GM12878 (cell line): Measurements from ENCODE around the gene ARR3.

Experiments used
- FOXK2 ChIP-seq: fragments of 450-650 bp; IDR thresholded peaks from 2 replicates; pipeline ENCODE4 v1.6.1; 2017; ENCODE audit warnings: mild to moderate bottlenecking, moderate library complexity
- HDAC2 ChIP-seq: fragments of 200-600 bp; sonication (generic); IDR thresholded peaks from 2 replicates; pipeline ENCODE4 v1.6.1; 2017
- RCOR1 ChIP-seq: conservative IDR thresholded peaks from 2 replicates; pipeline ENCODE4 v1.6.1; 2012; ENCODE audit warnings: low read depth, low read length, improper control_type of control experiment
- TF ChIP-seq, protein P1 (sequence below): fragments of 450-650 bp; IDR thresholded peaks from 2 replicates; pipeline ENCODE4 v1.6.1; 2016; ENCODE audit warnings: mild to moderate bottlenecking

DNA sequence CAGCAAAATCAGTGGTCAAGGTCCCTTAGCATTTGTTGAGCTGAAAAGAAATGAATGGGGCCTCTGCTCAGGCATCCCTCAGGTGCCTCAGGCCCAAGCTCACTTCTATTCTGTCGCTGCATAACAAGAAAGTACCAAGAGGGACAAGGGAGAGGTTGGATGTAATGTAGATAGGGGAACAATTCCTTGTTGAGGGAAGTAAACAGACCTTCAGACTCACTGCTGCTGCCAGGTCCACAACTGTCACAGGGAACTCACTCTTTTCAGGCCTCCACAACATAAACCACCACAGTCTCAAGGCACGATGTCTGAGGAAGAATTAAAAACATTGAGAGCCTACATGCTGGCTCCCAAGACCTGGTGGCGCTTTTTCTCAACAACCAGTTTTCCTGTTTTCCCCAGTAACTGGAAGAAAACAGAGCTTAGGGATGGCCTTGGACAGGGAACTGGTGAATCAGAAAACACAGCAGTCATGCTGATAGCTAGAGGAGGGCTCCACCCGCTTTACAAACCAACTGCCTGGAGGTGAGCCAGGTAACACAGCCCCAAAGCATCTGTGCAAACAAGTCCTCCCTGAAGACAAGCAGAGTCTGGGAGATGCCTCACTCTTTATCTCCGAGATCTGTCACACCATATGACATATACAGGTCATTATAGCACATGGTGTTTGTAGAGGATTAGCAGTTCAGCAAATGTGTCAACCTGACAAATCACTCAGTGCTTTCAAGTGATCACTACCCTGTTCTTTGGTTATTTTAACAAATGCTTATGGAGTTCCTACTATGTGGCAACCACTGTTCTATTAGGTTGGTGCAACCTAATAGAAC, 48.0 kb upstream of the ARR3 start:
- no peak for TF ChIP-seq HDAC2
- no peak for TF ChIP-seq RCOR1
- no peak for TF ChIP-seq FOXK2
- TF ChIP-seq, protein P1, sequence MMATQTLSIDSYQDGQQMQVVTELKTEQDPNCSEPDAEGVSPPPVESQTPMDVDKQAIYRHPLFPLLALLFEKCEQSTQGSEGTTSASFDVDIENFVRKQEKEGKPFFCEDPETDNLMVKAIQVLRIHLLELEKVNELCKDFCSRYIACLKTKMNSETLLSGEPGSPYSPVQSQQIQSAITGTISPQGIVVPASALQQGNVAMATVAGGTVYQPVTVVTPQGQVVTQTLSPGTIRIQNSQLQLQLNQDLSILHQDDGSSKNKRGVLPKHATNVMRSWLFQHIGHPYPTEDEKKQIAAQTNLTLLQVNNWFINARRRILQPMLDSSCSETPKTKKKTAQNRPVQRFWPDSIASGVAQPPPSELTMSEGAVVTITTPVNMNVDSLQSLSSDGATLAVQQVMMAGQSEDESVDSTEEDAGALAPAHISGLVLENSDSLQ, result no peak
